ENCODE results near the gene ZNF205. TPM values are rescaled to one million over a fixed set of nuclear protein-coding genes. Genes with fewer than 3 reads are reported as not detected.
"Not testable (repeated sequence)": the region's sequence is repeated elsewhere in the genome, so short reads cannot be mapped to it uniquely, and the experiment has no call there.

The ZNF205 gene
- total RNA-seq, 2 experiments from 2014 or later: 0.23 TPM; not detected in 1

DNA sequence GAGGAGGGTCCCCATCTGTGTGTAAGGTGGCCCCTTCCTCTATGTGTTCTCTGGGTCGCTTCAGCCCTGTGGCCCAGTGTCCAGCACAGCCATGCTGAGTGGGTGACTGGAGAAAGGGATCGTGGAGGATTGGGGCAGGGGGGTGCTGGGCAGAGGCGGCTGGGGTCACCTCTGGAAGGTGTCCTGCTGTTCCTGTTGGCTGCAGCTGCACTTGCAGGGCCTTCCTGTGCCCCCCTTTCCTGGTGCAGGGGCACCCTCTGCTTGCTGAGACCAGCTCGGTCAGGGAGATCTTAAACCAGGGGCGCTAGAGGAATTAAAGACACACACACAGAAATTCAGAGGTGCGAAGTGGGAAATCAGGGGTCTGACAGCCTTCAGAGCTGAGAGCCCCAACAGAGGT lies 35.8 kb upstream of the ZNF205 start:
- ChIA-PET POLR2A (interaction anchor here (0.6 to 4.2 kb wide), 2 partner anchors 11 to 30 kb away, joined by 3 to 63 read pairs; partner anchors contain the start of gene IL32), CTCF (interaction anchor here (0.6 to 5.7 kb wide), 10 partner anchors 11 to 59 kb away, joined by 3 to 54 read pairs (median 4); partner anchors contain the start of gene IL32)

- ChIA-PET POLR2A (no interaction called here), CTCF (interaction anchor here (0.9 to 1.4 kb wide), 4 partner anchors 13 to 24 kb away, joined by 3 to 11 read pairs (median 4); no protein-coding TSS in a partner anchor)
Measured at GRCh38 chr16:3080024-3080423, 32.4 kb upstream of the ZNF205 start.

DNA sequence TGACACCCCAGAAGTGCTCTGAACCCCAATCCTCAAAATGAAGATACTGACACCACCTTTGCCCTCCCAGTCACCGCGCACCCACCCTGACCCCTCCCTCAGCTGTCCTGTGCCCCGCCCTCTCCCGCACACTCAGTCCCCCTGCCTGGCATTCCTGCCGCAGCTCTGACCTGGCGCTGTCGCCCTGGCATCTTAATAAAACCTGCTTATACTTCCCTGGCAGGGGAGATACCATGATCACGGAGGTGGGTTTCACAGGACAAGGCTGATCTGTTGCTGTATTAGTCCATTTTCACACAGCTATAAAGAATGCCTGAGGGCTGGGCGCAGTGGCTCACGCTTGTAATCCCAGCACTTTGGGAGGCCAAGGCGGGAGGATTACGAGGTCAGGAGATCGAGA lies 30.4 kb upstream of the ZNF205 start:
- CTCF ChIA-PET: interaction anchor here (0.7 to 2.3 kb wide), 3 partner anchors 7 to 47 kb away, joined by 3 to 7 read pairs (median 4); no protein-coding TSS in a partner anchor
- POLR2A ChIA-PET: not testable (repeated sequence)

GRCh38 chr16:3083408-3083807 lies 29.0 kb upstream of the ZNF205 start:
- CTCF ChIA-PET: interaction anchor here (1.9 to 2.3 kb wide), 2 partner anchors 25 to 46 kb away, joined by 7 read pairs; no protein-coding TSS in a partner anchor
- POLR2A ChIA-PET: not testable (repeated sequence)

DNA sequence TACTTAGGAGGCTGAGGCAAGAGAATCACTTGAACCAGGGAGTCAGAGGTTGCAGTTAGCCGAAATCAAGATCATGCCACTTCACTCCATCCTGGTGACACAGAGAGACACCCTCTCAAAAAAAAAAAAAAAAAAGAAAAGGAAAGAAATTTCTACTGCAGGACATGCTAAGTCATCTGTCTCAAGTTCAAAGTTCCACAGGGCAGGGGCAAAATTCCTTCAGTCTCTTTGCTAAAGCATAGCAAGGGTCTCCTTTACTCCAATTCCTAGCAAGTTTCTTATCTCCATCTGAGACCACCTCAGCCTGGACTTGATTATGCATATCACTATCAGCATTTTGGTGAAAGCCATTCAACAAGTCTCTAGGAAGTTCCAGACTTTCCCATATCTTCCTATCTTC lies 27.9 kb upstream of the ZNF205 start:
- POLR2A ChIA-PET: no interaction called here
- CTCF ChIA-PET: interaction anchor here (1.9 kb wide), 1 partner anchor 26 kb away, joined by 7 read pairs; no protein-coding TSS in a partner anchor

- CTCF ChIA-PET: interaction anchor here (0.6 kb wide), 4 partner anchors 10 to 113 kb away, joined by 3 to 4 read pairs (median 3); no protein-coding TSS in a partner anchor
Measured at GRCh38 chr16:3084969-3085670, 27.3 kb upstream of the ZNF205 start.

GRCh38 chr16:3085868-3086595 lies 26.4 kb upstream of the ZNF205 start:
- ChIA-PET POLR2A (no interaction called here), CTCF (interaction anchor here (0.6 to 1.3 kb wide), 3 partner anchors 10 to 46 kb away, joined by 3 to 4 read pairs (median 3); no protein-coding TSS in a partner anchor)

More at GRCh38 chr16:3084969-3085670, 27.3 kb upstream of the ZNF205 start:
- POLR2A ChIA-PET: no interaction called here

DNA sequence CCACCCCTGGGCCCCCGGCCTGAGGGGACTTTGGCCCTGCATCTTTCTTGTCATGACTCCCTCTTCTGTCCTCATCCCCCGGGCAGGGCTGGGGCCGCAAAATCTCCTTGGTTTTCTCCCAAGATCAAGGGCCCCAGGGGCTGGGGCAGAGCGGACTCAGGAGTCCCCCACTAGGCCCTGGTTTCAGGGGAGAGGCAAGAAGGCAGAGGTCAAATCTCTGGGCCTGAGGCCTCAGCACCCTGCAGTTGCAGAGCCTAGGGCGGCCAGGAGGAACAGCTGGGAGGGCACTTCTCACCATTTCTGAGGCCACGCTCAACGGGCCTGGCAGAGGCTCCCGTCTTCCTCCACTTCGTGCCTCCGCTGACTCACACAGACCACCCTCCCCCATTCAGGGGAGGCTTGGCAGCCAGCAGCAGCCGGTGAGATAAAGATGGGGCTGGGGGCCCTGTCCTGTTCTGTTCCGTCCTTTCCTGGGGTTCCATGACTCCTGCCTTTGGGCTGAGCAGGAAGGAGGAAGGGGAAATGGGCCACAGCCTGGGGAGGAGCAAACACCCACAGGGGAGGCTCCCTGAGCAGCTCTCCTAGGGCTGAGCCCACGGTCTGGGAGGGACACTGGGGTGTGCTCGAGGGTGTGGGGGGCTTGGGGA lies 25.7 kb upstream of the ZNF205 start:
- POLR2A ChIA-PET: no interaction called here
- CTCF ChIA-PET: interaction anchor here (0.9 to 1.6 kb wide), 5 partner anchors 24 to 76 kb away, joined by 3 to 5 read pairs (median 3); no protein-coding TSS in a partner anchor

DNA sequence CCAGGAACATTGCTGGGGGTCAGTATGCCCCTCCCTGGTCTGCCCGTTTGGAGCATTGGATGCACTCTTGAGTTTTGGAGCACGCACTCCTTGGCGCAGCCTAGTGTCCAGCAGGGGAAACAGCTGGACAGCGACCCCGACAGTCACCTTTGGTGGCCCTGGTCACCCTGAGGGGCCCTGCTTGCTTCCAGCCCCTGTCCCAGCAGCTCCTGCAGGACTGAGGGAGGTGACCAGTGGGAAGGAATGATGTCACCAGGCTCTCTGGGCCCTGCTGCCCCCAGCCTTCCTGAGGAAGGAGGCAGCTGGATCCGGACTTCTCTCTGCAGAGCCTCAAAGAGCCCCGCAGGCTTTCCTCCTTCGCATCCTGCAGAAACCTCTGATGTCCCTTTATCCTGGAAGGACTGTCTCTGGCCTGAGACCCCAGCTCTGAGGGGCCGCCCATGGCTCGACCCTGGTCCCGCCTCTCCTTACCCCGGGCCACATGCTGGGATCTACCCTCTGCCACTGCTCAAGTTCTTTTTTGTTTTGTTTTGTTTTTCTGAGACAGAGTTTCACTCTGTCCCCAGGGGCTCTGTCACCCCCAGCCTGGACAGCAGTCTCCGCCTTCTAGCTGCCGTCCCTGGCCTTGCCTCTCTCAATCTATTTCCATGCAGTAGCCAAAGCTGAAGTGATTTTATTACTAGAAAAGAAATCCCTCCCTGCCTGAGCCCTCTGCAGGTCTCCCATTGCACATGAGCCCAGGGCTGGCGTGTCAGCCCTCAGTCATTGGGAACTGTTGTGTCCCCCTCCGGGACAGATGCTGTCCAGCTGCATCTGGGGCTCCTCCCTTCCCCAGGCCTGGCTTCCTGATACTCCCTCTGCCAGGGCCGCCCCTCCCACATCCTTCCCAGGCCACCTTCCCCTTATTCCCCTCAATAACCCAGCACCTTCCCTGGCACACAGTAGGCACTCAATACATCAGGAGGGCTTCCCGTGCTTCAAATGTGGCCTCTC lies 24.8 kb upstream of the ZNF205 start:
- POLR2A ChIA-PET: no interaction called here
- CTCF ChIA-PET: interaction anchor here (0.9 to 1.6 kb wide), 6 partner anchors 13 to 76 kb away, joined by 3 to 5 read pairs (median 3); no protein-coding TSS in a partner anchor

GRCh38 chr16:3088450-3088849 lies 23.9 kb upstream of the ZNF205 start:
- ChIA-PET POLR2A (no interaction called here), CTCF (interaction anchor here (0.9 to 1.6 kb wide), 4 partner anchors 14 to 41 kb away, joined by 3 to 8 read pairs (median 3); no protein-coding TSS in a partner anchor)

- ChIA-PET CTCF (interaction anchor here (0.9 to 1.6 kb wide), 3 partner anchors 14 to 40 kb away, joined by 3 to 8 read pairs (median 3); no protein-coding TSS in a partner anchor), POLR2A (no interaction called here)
Measured at GRCh38 chr16:3088925-3089716, 23.3 kb upstream of the ZNF205 start.

- ChIA-PET CTCF (interaction anchor here (0.9 to 1.6 kb wide), 4 partner anchors 14 to 60 kb away, joined by 3 to 8 read pairs (median 5); no protein-coding TSS in a partner anchor), POLR2A (no interaction called here)
Measured at GRCh38 chr16:3089717-3090592, 22.4 kb upstream of the ZNF205 start.

- ChIA-PET POLR2A (no interaction called here), CTCF (interaction anchor here (0.8 to 4.1 kb wide), 6 partner anchors 11 to 62 kb away, joined by 3 to 16 read pairs (median 4); no protein-coding TSS in a partner anchor)
Measured at GRCh38 chr16:3091551-3091950, 20.8 kb upstream of the ZNF205 start.

- CTCF ChIA-PET: interaction anchor here (1.7 to 4.1 kb wide), 3 partner anchors 12 to 37 kb away, joined by 4 to 16 read pairs (median 4); no protein-coding TSS in a partner anchor
- POLR2A ChIA-PET: interaction anchor here (0.6 kb wide), 1 partner anchor 65 kb away, joined by 4 read pairs; no protein-coding TSS in a partner anchor
Measured at GRCh38 chr16:3092501-3092941, 19.9 kb upstream of the ZNF205 start.

- CTCF ChIA-PET: interaction anchor here (0.7 to 7.5 kb wide), 6 partner anchors 9 to 74 kb away, joined by 3 to 37 read pairs (median 10); no protein-coding TSS in a partner anchor
- POLR2A ChIA-PET: interaction anchor here (0.5 kb wide), 1 partner anchor 76 kb away, joined by 3 read pairs; no protein-coding TSS in a partner anchor
Measured at GRCh38 chr16:3094289-3095027, 17.9 kb upstream of the ZNF205 start.

All from activated CD8-positive, alpha-beta memory T cell treated with anti-CD3 and anti-CD28 coated beads for 36 hours (primary cell).